Gastroesophageal sphincter (tissue), 3 donors: ENCODE measurements around the gene MATK.

ENCODE experiments used
- POLR2AphosphoS5 ChIP-seq: sonication (generic); formaldehyde crosslinking; IDR thresholded peaks from one replicate; pipeline ENCODE4 v1.6.1; 2017; ENCODE audit warnings: antibody characterized with exemption
- TF ChIP-seq, protein P1 (sequence below), 4 experiments: fragments of 200-600 bp in 2 of 4; fragments of 450-650 bp in 2 of 4; sonication (generic) in 1 of 4; IDR thresholded peaks; one replicate each; pipeline ENCODE4 v1.5.1; 2017 to 2019; ENCODE audit warnings: antibody characterized with exemption in 4 of 4, mild to moderate bottlenecking in 2 of 4, moderate library complexity in 2 of 4

DNA sequence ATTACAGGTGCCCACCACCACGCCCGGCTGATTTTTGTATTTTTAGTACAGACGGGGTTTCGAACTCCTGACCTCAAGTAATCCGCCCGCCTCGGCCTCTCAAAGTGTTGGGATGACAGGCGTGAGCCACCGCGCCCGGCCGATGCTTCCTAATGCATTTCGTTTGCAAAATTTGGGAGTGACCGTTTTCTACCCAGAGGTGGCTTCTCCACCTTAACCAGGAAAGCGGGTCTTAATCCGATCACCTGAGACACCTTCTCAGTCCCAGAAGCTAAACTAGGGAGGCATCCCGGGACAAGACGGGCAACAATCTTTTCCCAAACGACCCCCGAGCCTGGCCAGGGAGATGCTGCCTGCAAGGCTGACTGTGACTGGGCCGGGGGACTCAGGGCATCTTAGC lies 14.8 kb upstream of the MATK start:
- TF ChIP-seq, protein P1, sequence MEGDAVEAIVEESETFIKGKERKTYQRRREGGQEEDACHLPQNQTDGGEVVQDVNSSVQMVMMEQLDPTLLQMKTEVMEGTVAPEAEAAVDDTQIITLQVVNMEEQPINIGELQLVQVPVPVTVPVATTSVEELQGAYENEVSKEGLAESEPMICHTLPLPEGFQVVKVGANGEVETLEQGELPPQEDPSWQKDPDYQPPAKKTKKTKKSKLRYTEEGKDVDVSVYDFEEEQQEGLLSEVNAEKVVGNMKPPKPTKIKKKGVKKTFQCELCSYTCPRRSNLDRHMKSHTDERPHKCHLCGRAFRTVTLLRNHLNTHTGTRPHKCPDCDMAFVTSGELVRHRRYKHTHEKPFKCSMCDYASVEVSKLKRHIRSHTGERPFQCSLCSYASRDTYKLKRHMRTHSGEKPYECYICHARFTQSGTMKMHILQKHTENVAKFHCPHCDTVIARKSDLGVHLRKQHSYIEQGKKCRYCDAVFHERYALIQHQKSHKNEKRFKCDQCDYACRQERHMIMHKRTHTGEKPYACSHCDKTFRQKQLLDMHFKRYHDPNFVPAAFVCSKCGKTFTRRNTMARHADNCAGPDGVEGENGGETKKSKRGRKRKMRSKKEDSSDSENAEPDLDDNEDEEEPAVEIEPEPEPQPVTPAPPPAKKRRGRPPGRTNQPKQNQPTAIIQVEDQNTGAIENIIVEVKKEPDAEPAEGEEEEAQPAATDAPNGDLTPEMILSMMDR (IDR thresholded peaks at IDR 0.05): no peak
- TF ChIP-seq POLR2AphosphoS5: no peak
